HUES64 (cell line): Measurements from ENCODE around the gene PTPN22. TPM values are rescaled to one million over a fixed set of nuclear protein-coding genes. Genes with fewer than 3 reads are reported as not detected.

ENCODE experiments used
- H3K27ac ChIP-seq: 2 replicates; pipeline ENCODE4 v1.7.0; 2013; ENCODE audit warnings: low read depth, low read length, inconsistent platforms
- H3K27me3 ChIP-seq: 2 replicates; pipeline ENCODE4 v1.6.1; 2013; ENCODE audit warnings: mild to moderate bottlenecking, low read length; ENCODE audit not compliant: insufficient read depth
- H3K36me3 ChIP-seq: 2 replicates; pipeline ENCODE4 v1.6.1; 2013; ENCODE audit warnings: mild to moderate bottlenecking, low read length; ENCODE audit not compliant: insufficient read depth
- H3K4me1 ChIP-seq: 2 replicates; pipeline ENCODE4 v1.6.1; 2013; ENCODE audit warnings: mild to moderate bottlenecking, low read length, moderate library complexity; ENCODE audit not compliant: insufficient read depth
- H3K4me3 ChIP-seq: 2 replicates; pipeline ENCODE4 v1.5.1; 2013; ENCODE audit warnings: mild to moderate bottlenecking, low read length, moderate library complexity
- H3K9ac ChIP-seq: 2 replicates; pipeline ENCODE4 v1.6.1; 2013; ENCODE audit warnings: mild to moderate bottlenecking, low read depth, low read length
- H3K9me3 ChIP-seq: 2 replicates; pipeline ENCODE4 v1.6.1; 2013; ENCODE audit warnings: low read depth, low read length; ENCODE audit not compliant: insufficient read depth
- WGBS: fragments of 150-250, 120-280 bp; methylation state at CpG from one replicate; pipeline ENCODE4 v1.1.7; 2013; ENCODE audit warnings: missing lambda C conversion rate; 5-methylcytosine and 5-hydroxymethylcytosine counted together
- polyA plus RNA-seq, 2 experiments: library from polyadenylated mRNA; stranded (reverse); fragments of 50-300 nt; gene quantifications; one replicate each; pipeline ENCODE4 v1.2.3, GENCODE V29; 2013

Gene PTPN22
- not detected for polyA plus RNA-seq (2013, experiment 1 of 2)
- not detected for polyA plus RNA-seq (2013, experiment 2 of 2)

GRCh38 chr1:113871597-113872113 lies at the start of gene PTPN22:
Gene PTPN22, minus strand, starts transcription at chr1:113871712.
- Histone ChIP-seq H3K9ac (no peak within 1 kb of the TSS), H3K4me1 (no peaks in the 10 kb centered on the region), H3K27me3 (no peaks in the 10 kb centered on the region), H3K36me3 (no peaks in the 10 kb centered on the region), H3K9me3 (no peaks in the 10 kb centered on the region), H3K4me3 (no peak within 1 kb of the TSS), H3K27ac (no peak within 1 kb of the TSS)
- 85% methylated on average over 4 of the region's 4 CpGs for WGBS

GRCh38 chr1:113918243-113918642 lies 46.7 kb upstream of the PTPN22 start:
- no peaks in the 10 kb centered on the region for H3K9me3 ChIP-seq
- H3K9ac ChIP-seq, result no peak overlapping the region
- H3K27ac ChIP-seq, result no peak overlapping the region
- peaks cover 4% of the 10 kb centered on the region; the same call in 1 of the 2 replicates for H3K36me3 ChIP-seq
- H3K27me3 ChIP-seq, result no peaks in the 10 kb centered on the region
- no peak overlapping the region for H3K4me3 ChIP-seq
- H3K4me1 ChIP-seq, result no peaks in the 10 kb centered on the region

DNA sequence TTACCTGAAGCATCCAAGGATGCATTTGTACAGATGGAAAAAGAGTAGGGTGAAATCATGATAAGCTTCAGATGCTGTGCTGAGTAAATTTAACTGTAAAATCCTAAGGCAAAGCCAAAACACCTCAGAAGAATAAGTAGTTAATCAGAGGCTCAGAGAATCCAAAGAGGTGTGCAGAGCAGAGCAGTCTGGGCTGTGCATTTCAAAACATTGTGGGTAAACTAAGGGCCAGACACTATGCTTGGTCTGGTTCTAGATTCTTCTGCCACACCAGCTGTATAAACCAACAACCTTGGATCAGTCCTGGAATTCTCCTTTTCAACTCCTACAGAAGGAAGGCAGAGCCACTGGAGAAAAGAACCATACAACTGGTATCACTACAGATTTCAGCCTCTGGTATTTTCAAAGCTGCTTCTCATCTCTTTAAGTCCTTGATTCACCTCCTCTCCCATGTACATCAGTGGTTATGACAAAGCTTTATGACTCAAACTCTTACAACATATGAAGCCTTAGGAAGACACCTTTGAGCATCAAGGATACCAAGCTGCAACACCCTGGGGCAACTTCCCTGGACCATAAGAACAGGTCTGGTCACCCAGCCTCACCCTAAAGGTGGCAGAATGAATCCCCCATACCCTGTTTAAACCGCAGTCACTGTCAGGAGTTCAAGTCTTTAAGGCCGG lies 46.0 kb upstream of the PTPN22 start:
- peaks cover 7% of the 10 kb centered on the region; the same call in 1 of the 2 replicates for H3K36me3 ChIP-seq
- no peak overlapping the region for H3K4me3 ChIP-seq
- no peak overlapping the region for H3K27ac ChIP-seq
- no peaks in the 10 kb centered on the region for H3K9me3 ChIP-seq
- no peaks in the 10 kb centered on the region for H3K4me1 ChIP-seq
- no peak overlapping the region for H3K9ac ChIP-seq
- 90% methylated on average over 2 of the region's 2 CpGs for WGBS
- H3K27me3 ChIP-seq, result no peaks in the 10 kb centered on the region

GRCh38 chr1:113916974-113917373 lies 45.5 kb upstream of the PTPN22 start:
- Histone ChIP-seq H3K9me3 (no peaks in the 10 kb centered on the region), H3K36me3 (peaks cover 12% of the 10 kb centered on the region), H3K27ac (no peak overlapping the region), H3K27me3 (no peaks in the 10 kb centered on the region), H3K9ac (no peak overlapping the region), H3K4me1 (no peaks in the 10 kb centered on the region), H3K4me3 (no peak overlapping the region)
- 94% methylated on average over 5 of the region's 5 CpGs for WGBS

DNA sequence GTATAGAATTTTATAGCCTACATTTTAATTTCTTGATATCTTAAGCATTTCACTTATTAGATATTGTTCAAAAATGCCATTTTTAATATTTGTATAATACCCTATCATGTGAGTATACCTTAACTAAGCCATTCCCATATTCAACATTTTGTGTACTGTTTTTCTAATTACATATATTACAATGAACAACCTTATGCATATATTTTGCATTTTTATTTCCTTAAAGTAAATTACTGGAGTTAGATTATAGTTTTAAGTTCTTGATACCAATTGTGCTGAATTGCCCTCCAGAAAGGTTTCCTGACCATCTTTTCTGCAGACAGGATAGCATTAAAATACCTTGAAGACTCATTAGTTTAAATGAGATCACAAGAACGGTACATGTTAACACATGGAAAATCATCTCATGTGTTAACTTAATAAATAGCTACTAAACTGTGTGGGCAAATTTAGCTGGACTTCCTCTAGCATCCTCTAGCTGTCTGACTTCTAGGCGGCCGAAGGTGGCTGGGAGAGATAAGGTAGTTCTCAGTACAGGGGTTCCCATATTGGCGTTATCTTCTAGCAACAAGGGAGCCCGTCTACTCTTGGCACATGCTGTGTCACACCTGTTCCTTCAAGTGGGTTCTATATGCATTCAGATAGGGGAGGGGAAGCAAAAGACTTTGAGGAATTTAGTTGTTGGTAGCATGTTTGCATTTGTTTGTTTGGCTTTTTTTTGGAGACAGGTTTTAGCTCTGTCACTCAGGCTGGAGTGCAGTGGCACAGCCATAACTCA lies 42.6 kb upstream of the PTPN22 start:
- Histone ChIP-seq H3K36me3 (peaks cover 39% of the 10 kb centered on the region), H3K4me1 (no peaks in the 10 kb centered on the region)
- WGBS, result 97% methylated on average over 5 of the region's 5 CpGs

DNA sequence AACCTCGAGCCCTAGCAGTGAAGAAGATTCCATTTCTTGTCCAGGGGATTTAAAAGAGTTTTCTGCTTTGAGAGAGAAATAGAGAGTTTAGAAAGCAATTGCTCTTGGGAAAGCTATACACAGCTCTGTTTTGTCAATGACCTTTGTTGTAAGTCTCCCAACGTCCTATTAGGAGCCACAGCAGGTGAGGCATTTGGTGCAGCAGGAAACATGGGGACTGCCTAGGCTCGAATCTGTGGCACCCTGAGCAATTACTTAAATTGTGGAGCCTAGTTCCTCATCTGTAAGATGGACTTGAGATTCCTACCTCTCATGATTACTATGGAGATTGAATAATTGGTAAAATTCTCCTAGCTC lies 41.8 kb upstream of the PTPN22 start:
- WGBS, result 92% methylated on average over 3 of the region's 3 CpGs
- Histone ChIP-seq H3K9ac (no peak overlapping the region; the same call in 1 of the 2 replicates), H3K36me3 (peaks cover 47% of the 10 kb centered on the region), H3K27me3 (no peaks in the 10 kb centered on the region), H3K4me1 (no peaks in the 10 kb centered on the region), H3K9me3 (no peaks in the 10 kb centered on the region), H3K4me3 (no peak overlapping the region), H3K27ac (no peak overlapping the region)

More for the DNA sequence above, 42.6 kb upstream of the PTPN22 start:
- Histone ChIP-seq H3K9ac (no peak overlapping the region), H3K27ac (no peak overlapping the region), H3K27me3 (no peaks in the 10 kb centered on the region), H3K4me3 (no peak overlapping the region), H3K9me3 (no peaks in the 10 kb centered on the region)

- Histone ChIP-seq H3K27ac (no peak overlapping the region), H3K4me1 (no peaks in the 10 kb centered on the region), H3K9ac (no peak overlapping the region), H3K9me3 (no peaks in the 10 kb centered on the region), H3K36me3 (peaks cover 52% of the 10 kb centered on the region), H3K4me3 (no peak overlapping the region), H3K27me3 (no peaks in the 10 kb centered on the region)
- WGBS, result 94% methylated on average over 6 of the region's 6 CpGs
These were observed 41.2 kb upstream of the PTPN22 start for GRCh38 chr1:113912594-113913311.

DNA sequence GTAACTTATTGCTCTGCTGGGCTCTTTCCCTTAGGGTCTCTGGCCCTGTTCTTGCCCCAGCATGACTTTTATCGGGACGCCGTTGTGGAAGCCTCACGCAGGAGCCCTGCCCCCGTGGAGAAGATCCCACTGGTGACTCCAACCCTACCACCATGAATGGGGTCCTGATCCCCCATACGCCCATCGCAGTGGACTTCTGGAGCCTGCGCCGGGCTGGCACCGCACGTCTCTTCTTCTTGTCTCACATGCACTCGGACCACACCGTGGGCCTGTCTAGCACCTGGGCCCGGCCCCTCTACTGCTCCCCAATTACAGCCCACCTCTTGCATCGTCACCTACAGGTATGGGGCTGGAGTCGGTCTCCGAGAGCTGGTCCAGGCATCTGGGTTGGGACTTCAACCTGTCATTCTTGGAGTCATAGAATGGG lies 33.9 kb upstream of the PTPN22 start:
- Histone ChIP-seq H3K27ac (peak overlapping the region; percentile 84), H3K9ac (peak overlapping the region; percentile 89), H3K4me3 (peak overlapping the region; percentile 98), H3K27me3 (no peaks in the 10 kb centered on the region), H3K36me3 (peaks cover 38% of the 10 kb centered on the region), H3K4me1 (peaks cover 5% of the 10 kb centered on the region; the same call in 1 of the 2 replicates), H3K9me3 (no peaks in the 10 kb centered on the region)
- WGBS, result under 1% methylated on average over 17 of the region's 17 CpGs

GRCh38 chr1:113904674-113905434 lies 33.3 kb upstream of the PTPN22 start, which contains the start of the genes AP4B1 and DCLRE1B:
Gene AP4B1, minus strand, starts transcription at chr1:113904799. Its CDS starts 82 bp downstream, at chr1:113904717.
Gene DCLRE1B, plus strand, starts transcription at chr1:113905326. Its CDS starts 261 bp downstream, at chr1:113905587.
- peak within 1 kb of the TSS; percentile 89 for H3K9ac ChIP-seq
- peaks cover 38% of the 10 kb centered on the region for H3K36me3 ChIP-seq
- peak within 1 kb of the TSS; percentile 84 for H3K27ac ChIP-seq
- peaks cover 5% of the 10 kb centered on the region; the same call in 1 of the 2 replicates for H3K4me1 ChIP-seq
- under 1% methylated on average over 67 of the region's 67 CpGs for WGBS
- no peaks in the 10 kb centered on the region for H3K27me3 ChIP-seq
- H3K4me3 ChIP-seq, result peak within 1 kb of the TSS; percentile 98
- H3K9me3 ChIP-seq, result no peaks in the 10 kb centered on the region

GRCh38 chr1:113904293-113904673 lies 32.8 kb upstream of the PTPN22 start:
- Histone ChIP-seq H3K4me3 (peak overlapping the region; percentile 98), H3K4me1 (peaks cover 5% of the 10 kb centered on the region; the same call in 1 of the 2 replicates)

More at GRCh38 chr1:113904293-113904673, 32.8 kb upstream of the PTPN22 start:
- Histone ChIP-seq H3K27ac (peak overlapping the region; percentile 74; the same call in 1 of the 2 replicates), H3K9ac (peak overlapping the region; percentile 72), H3K36me3 (peaks cover 38% of the 10 kb centered on the region), H3K9me3 (no peaks in the 10 kb centered on the region), H3K27me3 (no peaks in the 10 kb centered on the region)
- 5% methylated on average over 11 of the region's 11 CpGs for whole genome bisulfite sequencing
